Ishikawa (cell line): ENCODE results near the gene MPI.

Experiments
- CEBPB ChIP-seq: IDR thresholded peaks from 2 replicates; pipeline ENCODE4 v1.6.1; 2012
- CREB1 ChIP-seq: IDR thresholded peaks from 2 replicates; pipeline ENCODE4 v1.6.1; 2012; ENCODE audit warnings: low read depth
- EGR1 ChIP-seq: IDR thresholded peaks from 2 replicates; pipeline ENCODE4 v1.6.1; 2012
- EP300 ChIP-seq: IDR thresholded peaks from 2 replicates; pipeline ENCODE4 v1.6.1; 2012; ENCODE audit warnings: borderline replicate concordance
- FOXM1 ChIP-seq: IDR thresholded peaks from 2 replicates; pipeline ENCODE4 v1.6.1; 2012; ENCODE audit warnings: low read depth, borderline replicate concordance
- MAX ChIP-seq: IDR thresholded peaks from 2 replicates; pipeline ENCODE4 v1.6.1; 2012
- NFIC ChIP-seq: IDR thresholded peaks from 2 replicates; pipeline ENCODE4 v1.6.1; 2012
- RAD21 ChIP-seq: IDR thresholded peaks from 2 replicates; pipeline ENCODE4 v1.6.1; 2012; ENCODE audit warnings: low read depth
- TAF1 ChIP-seq: IDR thresholded peaks from 2 replicates; pipeline ENCODE4 v1.6.1; 2012; ENCODE audit warnings: low read depth, mild to moderate bottlenecking
- TCF12 ChIP-seq: IDR thresholded peaks from 2 replicates; pipeline ENCODE4 v1.6.1; 2012; ENCODE audit warnings: low read depth
- TEAD4 ChIP-seq: IDR thresholded peaks from 2 replicates; pipeline ENCODE4 v1.6.1; 2012
- USF1 ChIP-seq: IDR thresholded peaks from 2 replicates; pipeline ENCODE4 v1.6.1; 2012
- YY1 ChIP-seq: IDR thresholded peaks from 2 replicates; pipeline ENCODE4 v1.6.1; 2012; ENCODE audit warnings: low read depth
- ZBTB7A ChIP-seq: IDR thresholded peaks from 2 replicates; pipeline ENCODE4 v1.6.1; 2012; ENCODE audit warnings: low read depth
- TF ChIP-seq, protein P1 (sequence below): IDR thresholded peaks from 2 replicates; pipeline ENCODE4 v1.6.1; 2012; ENCODE audit warnings: low read depth, mild to moderate bottlenecking

MPI gene

DNA sequence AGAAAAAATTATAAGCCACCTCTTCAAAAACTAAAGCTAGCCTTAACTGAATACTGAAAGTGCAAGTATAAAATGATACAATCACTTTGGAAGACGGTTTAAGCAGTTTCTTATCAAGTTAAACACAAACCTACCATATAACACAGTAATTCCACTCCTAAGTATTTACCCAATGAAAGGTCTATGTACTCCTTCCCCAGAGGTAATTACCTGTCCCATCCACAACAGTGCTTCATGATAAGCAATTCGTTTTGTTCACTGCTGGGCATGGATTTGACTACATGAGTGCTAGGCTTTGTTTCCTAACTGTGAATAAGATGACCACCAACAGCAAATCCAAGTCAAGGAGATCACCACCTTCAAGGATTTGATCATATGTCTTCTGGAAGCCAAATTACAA lies 43.7 kb downstream of the MPI start:
- TF ChIP-seq TEAD4 (no peak), RAD21 (no peak), TAF1 (no peak), EP300 (no peak), FOXM1 (no peak), CREB1 (no peak)
- TF ChIP-seq, protein P1, sequence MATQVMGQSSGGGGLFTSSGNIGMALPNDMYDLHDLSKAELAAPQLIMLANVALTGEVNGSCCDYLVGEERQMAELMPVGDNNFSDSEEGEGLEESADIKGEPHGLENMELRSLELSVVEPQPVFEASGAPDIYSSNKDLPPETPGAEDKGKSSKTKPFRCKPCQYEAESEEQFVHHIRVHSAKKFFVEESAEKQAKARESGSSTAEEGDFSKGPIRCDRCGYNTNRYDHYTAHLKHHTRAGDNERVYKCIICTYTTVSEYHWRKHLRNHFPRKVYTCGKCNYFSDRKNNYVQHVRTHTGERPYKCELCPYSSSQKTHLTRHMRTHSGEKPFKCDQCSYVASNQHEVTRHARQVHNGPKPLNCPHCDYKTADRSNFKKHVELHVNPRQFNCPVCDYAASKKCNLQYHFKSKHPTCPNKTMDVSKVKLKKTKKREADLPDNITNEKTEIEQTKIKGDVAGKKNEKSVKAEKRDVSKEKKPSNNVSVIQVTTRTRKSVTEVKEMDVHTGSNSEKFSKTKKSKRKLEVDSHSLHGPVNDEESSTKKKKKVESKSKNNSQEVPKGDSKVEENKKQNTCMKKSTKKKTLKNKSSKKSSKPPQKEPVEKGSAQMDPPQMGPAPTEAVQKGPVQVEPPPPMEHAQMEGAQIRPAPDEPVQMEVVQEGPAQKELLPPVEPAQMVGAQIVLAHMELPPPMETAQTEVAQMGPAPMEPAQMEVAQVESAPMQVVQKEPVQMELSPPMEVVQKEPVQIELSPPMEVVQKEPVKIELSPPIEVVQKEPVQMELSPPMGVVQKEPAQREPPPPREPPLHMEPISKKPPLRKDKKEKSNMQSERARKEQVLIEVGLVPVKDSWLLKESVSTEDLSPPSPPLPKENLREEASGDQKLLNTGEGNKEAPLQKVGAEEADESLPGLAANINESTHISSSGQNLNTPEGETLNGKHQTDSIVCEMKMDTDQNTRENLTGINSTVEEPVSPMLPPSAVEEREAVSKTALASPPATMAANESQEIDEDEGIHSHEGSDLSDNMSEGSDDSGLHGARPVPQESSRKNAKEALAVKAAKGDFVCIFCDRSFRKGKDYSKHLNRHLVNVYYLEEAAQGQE: no peak

DNA sequence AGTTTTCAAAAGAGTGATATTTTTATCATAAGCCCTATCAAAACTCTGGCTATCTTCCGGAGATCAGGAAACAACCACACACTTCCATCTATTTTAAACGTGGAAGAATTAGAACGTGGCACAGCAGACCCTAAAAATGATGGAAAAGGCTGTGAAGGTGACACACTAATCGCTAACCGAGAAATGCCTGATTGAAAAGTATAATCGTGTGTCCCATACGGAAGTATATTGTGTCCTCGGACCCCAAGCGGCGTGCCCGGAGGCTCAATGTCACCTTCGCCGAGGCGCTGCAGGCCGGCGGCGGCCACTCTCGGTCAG lies 47.4 kb downstream of the MPI start:
- peak; percentile 64 for TF ChIP-seq MAX
- TF ChIP-seq, protein P1: no peak

- no peak; the same call in 1 of the 2 replicates for TF ChIP-seq EP300
- peak; percentile 57 for TF ChIP-seq TAF1
- TF ChIP-seq MAX: peak; percentile 16
- no peak for TF ChIP-seq CEBPB
- peak; percentile 22; the same call in 1 of the 2 replicates for TF ChIP-seq NFIC
- no peak for TF ChIP-seq RAD21
- no peak for TF ChIP-seq FOXM1
- peak; percentile 88 for TF ChIP-seq ZBTB7A
- TF ChIP-seq CREB1: no peak
- peak; percentile 95 for TF ChIP-seq USF1
- TF ChIP-seq, protein P1: no peak
- TF ChIP-seq EGR1: peak; percentile 91
- TF ChIP-seq TCF12: peak; percentile 47; the same call in 1 of the 2 replicates
- peak; percentile 84; the same call in 1 of the 2 replicates for TF ChIP-seq YY1
- TF ChIP-seq TEAD4: no peak; the same call in 1 of the 2 replicates
These were observed 47.9 kb downstream of the MPI start, which contains the start of gene COX5A for GRCh38 chr15:74937590-74938371. TSS of gene COX5A (minus strand) at chr15:74938073. CDS start at chr15:74938014, 59 bp downstream.

DNA sequence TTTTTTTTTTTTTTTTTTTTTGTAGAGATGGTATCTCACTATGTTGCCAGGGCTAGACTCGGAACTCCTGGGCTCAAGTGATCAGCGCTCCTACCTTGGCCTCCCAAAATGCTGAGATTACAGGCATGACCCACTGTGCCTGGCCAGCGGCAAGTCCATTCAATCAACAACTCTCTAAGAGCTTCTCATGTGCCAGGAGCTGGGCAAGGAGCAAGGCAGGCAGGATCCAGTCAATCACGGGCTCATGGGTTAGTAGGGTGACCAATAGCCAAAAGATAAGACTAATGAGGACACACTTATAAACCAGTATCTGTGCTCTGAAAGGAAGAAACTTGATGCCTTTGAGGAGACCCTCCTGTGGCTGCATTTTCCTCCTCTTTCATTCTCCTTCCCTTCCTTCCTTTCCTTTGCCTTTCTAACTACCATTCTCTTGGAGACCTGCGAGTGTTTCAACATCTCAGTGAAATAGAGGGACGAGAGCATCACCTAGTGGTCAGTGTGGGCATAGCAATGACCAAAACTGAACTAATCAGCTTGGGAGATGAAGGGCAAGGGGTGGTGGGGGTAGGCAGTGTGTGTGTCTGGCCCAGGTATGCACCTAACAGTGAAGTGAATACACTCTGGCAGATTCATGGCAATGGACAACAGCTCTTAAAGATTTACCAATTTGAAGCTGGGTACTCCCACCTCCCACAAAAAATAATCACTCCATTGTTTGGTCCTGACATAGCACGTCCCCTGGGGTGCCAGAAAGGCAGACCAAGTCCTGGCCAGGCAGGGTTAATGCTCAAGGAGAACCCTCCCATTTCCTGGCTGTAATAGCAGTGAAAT lies 60.5 kb downstream of the MPI start:
- TF ChIP-seq CEBPB (peak; percentile 92), CREB1 (no peak), TEAD4 (no peak), RAD21 (peak; percentile 98), FOXM1 (no peak)
- TF ChIP-seq, protein P1: no peak
